ENCODE measurements around the gene CDC6.
"Not testable (repeated sequence)": the region's sequence is repeated elsewhere in the genome, so short reads cannot be mapped to it uniquely, and the experiment has no call there.

CDC6 gene

DNA sequence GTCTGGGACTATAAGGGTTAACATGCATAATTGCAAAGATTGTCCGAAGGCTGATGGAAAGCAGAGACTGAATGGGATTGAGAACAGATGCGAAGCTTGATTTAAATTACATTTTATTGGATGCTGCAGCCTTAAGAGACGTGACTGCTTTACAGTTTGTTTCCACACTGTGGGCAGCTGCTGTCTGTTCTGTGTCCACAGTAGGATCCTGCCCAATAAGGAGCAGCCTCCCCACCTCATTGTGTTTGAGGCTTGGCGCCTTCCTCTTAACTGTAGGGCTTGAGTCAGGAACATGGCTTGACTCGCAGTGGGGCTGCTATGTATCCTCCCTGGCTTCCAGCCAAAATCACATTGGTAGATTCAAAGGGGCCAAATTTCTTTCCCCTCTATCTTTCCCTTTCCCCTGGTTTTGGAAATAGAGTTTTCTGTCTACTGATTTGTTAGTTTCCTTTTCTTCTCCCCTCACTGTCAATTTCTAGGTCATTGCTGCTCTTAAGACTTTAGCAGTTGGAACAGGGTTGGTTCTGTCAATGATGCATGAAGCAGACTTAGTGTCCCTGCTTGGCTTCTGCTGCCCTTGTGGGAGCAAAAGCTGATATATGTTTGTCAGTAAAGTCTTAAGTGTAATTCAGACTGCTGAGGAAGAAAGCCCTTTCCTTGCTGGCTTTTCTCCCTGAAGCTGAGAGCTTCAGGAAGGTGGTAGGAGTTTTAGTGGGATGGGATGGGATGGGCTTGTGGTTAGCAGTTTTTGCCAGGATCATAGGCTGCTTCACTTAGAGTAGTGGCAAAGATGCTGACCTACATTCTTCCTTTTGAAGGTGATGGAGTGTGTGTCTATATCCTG, 16.3 kb downstream of the CDC6 start:
- Histone ChIP-seq H3K36me3 (ENCODE audit: control insufficient read depth, insufficient read depth, low read length) (peaks cover 48% of the 10 kb centered on the region), H3K4me3 (ENCODE audit: extremely low read depth, insufficient read depth, low read length, poor library complexity, severe bottlenecking) (no peak overlapping the region), H3K9me3 (ENCODE audit: control insufficient read depth, low read length) (no peaks in the 10 kb centered on the region), H3K4me1 (ENCODE audit: control insufficient read depth, insufficient read depth, low read length, poor library complexity, severe bottlenecking) (peaks cover 21% of the 10 kb centered on the region), H3K27ac (ENCODE audit: low read depth, low read length, severe bottlenecking) (no peak overlapping the region)
- 95 to 96% methylated on average over 5 of the region's 5 CpGs for WGBS, 2 experiments (ENCODE audit: insufficient coverage in 2 of 2)

GRCh38 chr17:40304552-40304863, 16.8 kb downstream of the CDC6 start:
- Histone ChIP-seq H3K36me3 (ENCODE audit: control insufficient read depth, insufficient read depth, low read length) (peaks cover 42% of the 10 kb centered on the region), H3K4me1 (ENCODE audit: control insufficient read depth, insufficient read depth, low read length, poor library complexity, severe bottlenecking) (peaks cover 21% of the 10 kb centered on the region)
- H3K9me3 ChIP-seq (ENCODE audit: control insufficient read depth, low read length); H3K4me3 ChIP-seq (ENCODE audit: extremely low read depth, insufficient read depth, low read length, poor library complexity, severe bottlenecking); H3K27ac ChIP-seq (ENCODE audit: low read depth, low read length, severe bottlenecking): not testable (repeated sequence)
- 72 to 95% methylated on average over 4 to 5 of the region's 5 CpGs for WGBS, 2 experiments (ENCODE audit: insufficient coverage in 2 of 2)

- Histone ChIP-seq H3K36me3 (ENCODE audit: control insufficient read depth, insufficient read depth, low read length) (peaks cover 40% of the 10 kb centered on the region), H3K4me1 (ENCODE audit: control insufficient read depth, insufficient read depth, low read length, poor library complexity, severe bottlenecking) (peaks cover 21% of the 10 kb centered on the region)
- H3K9me3 ChIP-seq (ENCODE audit: control insufficient read depth, low read length); H3K4me3 ChIP-seq (ENCODE audit: extremely low read depth, insufficient read depth, low read length, poor library complexity, severe bottlenecking); H3K27ac ChIP-seq (ENCODE audit: low read depth, low read length, severe bottlenecking): not testable (repeated sequence)
- 82 to 83% methylated on average over 3 of the region's 5 CpGs for WGBS, 2 experiments (ENCODE audit: insufficient coverage in 2 of 2)
These were observed 17.2 kb downstream of the CDC6 start for GRCh38 chr17:40304866-40305265.

DNA sequence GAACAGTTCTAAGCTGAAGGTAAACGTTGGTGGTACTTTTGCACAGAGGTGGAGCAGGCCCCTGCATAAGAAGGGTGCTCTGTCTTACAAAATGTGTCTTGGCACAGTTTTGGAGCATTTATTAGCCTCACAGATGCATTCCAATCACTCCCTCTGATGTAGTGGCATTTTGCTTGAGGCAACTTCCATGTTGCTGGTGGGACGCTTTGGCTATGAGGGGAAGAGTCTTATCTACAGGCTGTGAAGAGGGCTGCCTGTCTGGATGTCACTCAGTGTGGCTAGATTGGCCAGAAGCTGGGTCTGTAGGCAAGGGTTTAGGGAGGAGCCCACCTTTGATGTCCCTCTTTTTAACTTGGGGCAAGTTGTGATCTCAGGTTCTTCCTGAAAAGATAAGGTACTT, 18.7 kb downstream of the CDC6 start:
- H3K36me3 ChIP-seq (ENCODE audit: control insufficient read depth, insufficient read depth, low read length), result peaks cover 26% of the 10 kb centered on the region
- no peaks in the 10 kb centered on the region for H3K9me3 ChIP-seq (ENCODE audit: control insufficient read depth, low read length)
- H3K4me3 ChIP-seq (ENCODE audit: extremely low read depth, insufficient read depth, low read length, poor library complexity, severe bottlenecking), result no peak overlapping the region
- peak overlapping the region; percentile 36 for H3K27ac ChIP-seq (ENCODE audit: low read depth, low read length, severe bottlenecking)
- WGBS, 2 experiments (ENCODE audit: insufficient coverage in 2 of 2), result 44 to 54% methylated on average over 1 to 2 of the region's 2 CpGs
- peaks cover 23% of the 10 kb centered on the region for H3K4me1 ChIP-seq (ENCODE audit: control insufficient read depth, insufficient read depth, low read length, poor library complexity, severe bottlenecking)

DNA sequence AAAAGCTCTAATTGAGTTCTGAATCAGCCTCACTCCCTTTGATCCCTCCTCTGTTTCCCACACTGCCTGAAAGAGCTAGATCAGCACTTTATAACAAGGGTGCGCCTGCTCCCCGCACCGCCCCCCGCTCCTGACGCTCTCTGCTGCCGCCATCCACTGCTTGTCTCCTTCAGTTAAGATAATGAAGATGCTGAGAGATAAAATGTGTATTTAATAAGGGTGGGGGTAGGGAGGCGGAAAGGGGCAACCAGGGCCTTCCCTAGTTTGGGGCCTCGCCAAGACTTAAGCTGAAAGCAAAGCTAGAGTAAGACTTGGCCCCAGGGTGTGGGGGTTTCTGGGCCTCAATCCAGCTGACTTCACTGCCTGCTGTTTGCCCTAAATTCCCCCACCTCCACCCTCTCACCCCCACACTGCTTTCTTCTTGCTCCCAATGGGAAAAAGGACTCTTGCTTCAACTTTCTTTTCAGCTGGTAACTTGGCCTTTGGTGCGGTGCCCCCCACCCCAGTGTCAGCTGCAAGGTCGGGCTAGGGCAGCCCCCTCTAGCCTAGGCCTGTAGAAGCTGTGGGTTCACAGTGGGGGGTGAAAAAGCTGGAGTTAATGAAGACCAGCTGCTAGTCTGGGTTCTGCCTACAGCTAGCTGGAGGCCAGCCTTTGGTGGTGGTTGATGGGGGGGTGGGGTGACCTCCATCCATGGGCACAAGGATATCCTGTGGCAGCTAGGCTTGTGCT, 19.5 kb downstream of the CDC6 start:
- Histone ChIP-seq H3K9me3 (ENCODE audit: control insufficient read depth, low read length) (no peaks in the 10 kb centered on the region), H3K36me3 (ENCODE audit: control insufficient read depth, insufficient read depth, low read length) (peaks cover 20% of the 10 kb centered on the region), H3K27ac (ENCODE audit: low read depth, low read length, severe bottlenecking) (peak overlapping the region; percentile 36), H3K4me1 (ENCODE audit: control insufficient read depth, insufficient read depth, low read length, poor library complexity, severe bottlenecking) (peaks cover 29% of the 10 kb centered on the region), H3K4me3 (ENCODE audit: extremely low read depth, insufficient read depth, low read length, poor library complexity, severe bottlenecking) (no peak overlapping the region)
- WGBS, 2 experiments (ENCODE audit: insufficient coverage in 2 of 2), result 38 to 69% methylated on average over 2 to 9 of the region's 10 CpGs

DNA sequence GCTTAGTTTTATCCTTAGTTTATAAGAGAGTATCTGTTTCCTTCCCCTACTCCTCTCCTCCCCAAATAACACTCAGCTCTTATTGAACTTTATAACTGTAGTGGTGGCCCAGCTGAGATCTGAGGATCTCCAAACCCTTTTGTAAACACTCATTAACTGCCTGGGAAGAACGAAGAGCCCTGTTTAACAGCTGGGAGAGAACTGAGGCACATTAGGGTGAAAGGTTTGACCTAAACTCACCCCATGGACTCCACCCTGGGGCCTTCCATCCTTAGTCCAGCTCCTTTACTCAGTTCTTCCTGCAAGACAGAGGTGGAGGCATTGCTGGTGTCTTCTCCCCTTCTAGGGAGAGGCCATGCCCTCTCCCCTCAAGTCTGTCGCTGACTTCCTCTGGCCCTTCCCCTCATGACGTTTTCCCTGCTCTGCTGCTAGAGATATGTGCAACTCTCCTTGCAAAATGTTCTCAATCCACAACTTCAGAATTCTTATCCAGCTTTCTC, 20.1 kb downstream of the CDC6 start:
- H3K4me3 ChIP-seq (ENCODE audit: extremely low read depth, insufficient read depth, low read length, poor library complexity, severe bottlenecking), result no peak overlapping the region
- H3K27ac ChIP-seq (ENCODE audit: low read depth, low read length, severe bottlenecking), result peak overlapping the region; percentile 36
- H3K4me1 ChIP-seq (ENCODE audit: control insufficient read depth, insufficient read depth, low read length, poor library complexity, severe bottlenecking), result peaks cover 34% of the 10 kb centered on the region
- peaks cover 14% of the 10 kb centered on the region for H3K36me3 ChIP-seq (ENCODE audit: control insufficient read depth, insufficient read depth, low read length)
- WGBS, 2 experiments (ENCODE audit: insufficient coverage in 2 of 2), result 50 to 77% methylated on average over 2 of the region's 3 CpGs
- no peaks in the 10 kb centered on the region for H3K9me3 ChIP-seq (ENCODE audit: control insufficient read depth, low read length)

- Histone ChIP-seq H3K4me3 (ENCODE audit: extremely low read depth, insufficient read depth, low read length, poor library complexity, severe bottlenecking) (peak within 1 kb of the TSS; percentile 54), H3K36me3 (ENCODE audit: control insufficient read depth, insufficient read depth, low read length) (no peaks in the 10 kb centered on the region), H3K27ac (ENCODE audit: low read depth, low read length, severe bottlenecking) (no peak within 1 kb of the TSS), H3K4me1 (ENCODE audit: control insufficient read depth, insufficient read depth, low read length, poor library complexity, severe bottlenecking) (peaks cover 35% of the 10 kb centered on the region), H3K9me3 (ENCODE audit: control insufficient read depth, low read length) (no peaks in the 10 kb centered on the region)
- WGBS, 2 experiments (ENCODE audit: insufficient coverage in 2 of 2), result 2 to 5% methylated on average over 10 of the region's 20 CpGs
These were observed 21.6 kb downstream of the CDC6 start, which contains the start of gene RARA for GRCh38 chr17:40309031-40309948. Gene RARA (plus strand): TSS chr17:40309180. CDS start chr17:40331219, 22,039 bp downstream.

- no peaks in the 10 kb centered on the region for H3K36me3 ChIP-seq (ENCODE audit: control insufficient read depth, insufficient read depth, low read length)
- H3K9me3 ChIP-seq (ENCODE audit: control insufficient read depth, low read length), result no peaks in the 10 kb centered on the region
- no peak overlapping the region for H3K27ac ChIP-seq (ENCODE audit: low read depth, low read length, severe bottlenecking)
- H3K4me1 ChIP-seq (ENCODE audit: control insufficient read depth, insufficient read depth, low read length, poor library complexity, severe bottlenecking), result peaks cover 41% of the 10 kb centered on the region
- no peak overlapping the region for H3K4me3 ChIP-seq (ENCODE audit: extremely low read depth, insufficient read depth, low read length, poor library complexity, severe bottlenecking)
- WGBS, 2 experiments (ENCODE audit: insufficient coverage in 2 of 2), result 92% methylated on average over 2 of the region's 2 CpGs; no CpG with 5 or more reads in 1 of the 2 experiments
These were observed 22.4 kb downstream of the CDC6 start for GRCh38 chr17:40309949-40310510.

DNA sequence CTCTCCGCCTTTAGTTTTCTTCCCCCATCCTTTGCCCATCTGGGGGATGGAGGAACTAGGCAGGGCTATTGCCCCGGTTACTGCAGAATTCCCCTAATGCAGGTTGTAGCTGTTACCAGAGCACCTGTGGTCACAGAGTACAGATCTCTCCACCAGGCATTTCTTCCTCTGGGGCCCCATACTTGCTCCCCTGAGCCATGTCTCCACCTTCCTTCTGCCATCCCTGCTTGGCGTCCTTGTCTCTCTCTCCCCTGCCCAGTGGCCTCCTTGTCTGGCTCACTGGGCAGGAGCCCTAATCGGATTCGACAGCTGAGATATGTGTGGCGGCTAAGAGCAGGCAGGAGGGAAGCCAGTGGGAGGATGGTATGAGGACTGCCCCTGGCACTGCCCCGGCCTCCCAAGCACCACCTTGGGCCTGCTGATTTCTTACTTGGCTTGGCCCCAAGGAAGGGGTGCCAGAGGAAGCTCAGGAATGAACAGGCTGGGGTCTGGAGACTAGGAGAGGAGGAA, 23.3 kb downstream of the CDC6 start:
- 83 to 90% methylated on average over 2 to 7 of the region's 7 CpGs for WGBS, 2 experiments (ENCODE audit: insufficient coverage in 2 of 2)
- H3K9me3 ChIP-seq (ENCODE audit: control insufficient read depth, low read length), result no peaks in the 10 kb centered on the region
- H3K4me1 ChIP-seq (ENCODE audit: control insufficient read depth, insufficient read depth, low read length, poor library complexity, severe bottlenecking), result peaks cover 45% of the 10 kb centered on the region
- H3K4me3 ChIP-seq (ENCODE audit: extremely low read depth, insufficient read depth, low read length, poor library complexity, severe bottlenecking), result no peak overlapping the region
- no peaks in the 10 kb centered on the region for H3K36me3 ChIP-seq (ENCODE audit: control insufficient read depth, insufficient read depth, low read length)
- no peak overlapping the region for H3K27ac ChIP-seq (ENCODE audit: low read depth, low read length, severe bottlenecking)

DNA sequence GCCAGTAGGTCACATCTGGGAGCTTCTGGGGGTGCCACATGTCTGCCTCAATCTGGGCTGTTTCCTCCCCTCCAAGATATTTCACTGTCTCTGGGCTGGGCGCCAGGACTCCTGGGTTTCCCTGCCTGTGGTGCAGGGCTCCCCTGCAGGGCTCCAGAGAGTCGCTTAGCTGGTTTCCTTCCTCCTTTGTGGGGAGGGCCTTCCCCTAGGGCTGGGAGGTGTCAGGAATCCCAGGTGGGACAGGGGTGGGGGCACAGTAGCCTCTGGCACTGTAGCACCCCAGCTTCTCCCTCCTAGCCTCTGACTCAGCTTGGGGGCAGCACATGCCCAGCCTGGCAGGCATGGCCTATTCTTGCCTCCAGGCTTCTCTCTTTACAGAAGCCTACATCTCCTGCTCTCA, 23.9 kb downstream of the CDC6 start:
- H3K9me3 ChIP-seq (ENCODE audit: control insufficient read depth, low read length), result no peaks in the 10 kb centered on the region
- H3K4me3 ChIP-seq (ENCODE audit: extremely low read depth, insufficient read depth, low read length, poor library complexity, severe bottlenecking), result no peak overlapping the region
- peaks cover 47% of the 10 kb centered on the region for H3K4me1 ChIP-seq (ENCODE audit: control insufficient read depth, insufficient read depth, low read length, poor library complexity, severe bottlenecking)
- H3K36me3 ChIP-seq (ENCODE audit: control insufficient read depth, insufficient read depth, low read length), result no peaks in the 10 kb centered on the region
- no peak overlapping the region for H3K27ac ChIP-seq (ENCODE audit: low read depth, low read length, severe bottlenecking)
- 100% methylated on average over 2 of the region's 2 CpGs; no CpG with 5 or more reads in 1 of the 2 experiments for WGBS, 2 experiments (ENCODE audit: insufficient coverage in 2 of 2)
